GM12874 (cell line): Measurements from ENCODE around the gene KLHL30.

Experiments used
- CTCF ChIP-seq: IDR thresholded peaks from 2 replicates; pipeline ENCODE4 v1.5.1; 2011; ENCODE audit warnings: low read depth, mild to moderate bottlenecking, control low read depth, low read length, moderate library complexity; ENCODE audit not compliant: insufficient read depth

KLHL30 gene

GRCh38 chr2:238145851-238146250 lies 7.4 kb downstream of the KLHL30 start:
- no peak for TF ChIP-seq CTCF

- TF ChIP-seq CTCF: no peak
These were observed 8.5 kb downstream of the KLHL30 start for GRCh38 chr2:238146884-238147544.

DNA sequence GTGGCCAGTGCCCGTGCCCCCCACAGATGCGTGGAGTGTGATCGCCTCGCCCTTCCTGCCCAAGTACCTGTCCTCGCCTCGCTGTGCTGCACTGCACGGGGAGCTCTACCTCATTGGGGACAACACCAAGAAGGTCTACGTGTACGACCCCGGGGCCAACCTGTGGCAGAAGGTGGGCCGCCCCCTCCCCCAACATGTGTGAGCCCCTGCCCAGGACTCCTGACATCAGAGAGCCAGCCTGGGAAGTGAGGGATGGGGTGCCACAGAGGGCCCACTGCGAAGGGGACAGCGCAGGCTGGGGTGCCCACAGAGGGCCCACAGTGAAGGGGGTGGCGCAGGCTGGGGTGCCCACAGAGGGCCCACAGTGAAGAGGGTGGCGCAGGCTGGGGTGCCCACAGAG lies 10.5 kb downstream of the KLHL30 start:
- TF ChIP-seq CTCF: no peak

DNA sequence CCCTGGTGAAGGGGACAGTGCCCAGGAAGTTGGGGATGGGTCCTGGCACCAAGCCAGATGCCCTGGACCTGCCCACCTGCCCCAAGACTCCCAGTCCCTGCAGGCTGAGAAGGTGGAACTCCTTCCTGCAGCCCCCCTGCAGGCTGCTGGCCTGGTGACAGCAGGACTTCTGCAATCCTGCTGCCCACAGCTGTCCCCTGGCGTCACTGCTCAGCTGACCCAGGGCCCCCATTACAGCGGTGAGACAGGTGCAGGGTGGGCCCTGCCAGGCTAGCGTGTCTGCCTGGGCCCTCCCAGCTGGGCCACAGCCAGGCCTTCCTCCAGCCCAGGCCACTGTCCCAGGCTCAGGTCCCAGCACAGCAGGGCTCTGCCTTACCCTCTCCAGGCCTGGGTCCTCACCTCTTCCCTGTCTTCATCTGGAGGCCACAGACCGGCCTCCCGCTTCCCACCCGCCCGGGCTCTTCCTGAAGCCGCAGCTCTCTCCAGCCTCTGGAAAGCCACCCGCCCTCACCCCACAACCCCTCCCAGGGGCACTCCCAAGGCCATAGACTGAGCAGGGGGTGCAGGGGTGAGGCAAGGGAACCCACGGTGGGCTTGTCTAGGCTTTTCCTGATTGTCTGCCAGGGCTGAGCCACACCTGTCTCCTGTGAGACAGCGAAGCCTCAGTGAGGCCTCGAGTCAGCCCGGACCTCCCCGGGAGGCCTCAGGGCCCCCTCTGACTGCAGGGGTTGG lies 11.5 kb downstream of the KLHL30 start:
- no peak for TF ChIP-seq CTCF

DNA sequence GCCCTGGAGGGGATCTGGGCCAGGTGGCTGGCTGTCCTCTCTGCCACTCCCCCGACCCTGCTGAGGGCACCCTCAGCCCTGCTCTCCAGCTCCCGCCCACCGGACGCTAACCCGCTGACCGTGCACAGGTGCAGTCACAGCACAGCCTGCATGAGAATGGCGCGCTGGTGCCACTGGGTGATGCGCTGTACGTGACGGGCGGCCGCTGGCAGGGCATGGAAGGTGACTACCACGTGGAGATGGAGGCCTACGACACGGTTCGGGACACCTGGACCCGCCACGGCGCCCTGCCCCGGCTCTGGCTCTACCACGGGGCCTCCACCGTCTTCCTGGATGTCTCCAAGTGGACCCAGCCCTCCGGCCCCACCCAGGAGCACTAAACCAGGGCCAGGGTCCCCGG lies 12.2 kb downstream of the KLHL30 start:
- TF ChIP-seq CTCF: no peak

- no peak for TF ChIP-seq CTCF
These were observed 12.7 kb downstream of the KLHL30 start for GRCh38 chr2:238151205-238151604.

DNA sequence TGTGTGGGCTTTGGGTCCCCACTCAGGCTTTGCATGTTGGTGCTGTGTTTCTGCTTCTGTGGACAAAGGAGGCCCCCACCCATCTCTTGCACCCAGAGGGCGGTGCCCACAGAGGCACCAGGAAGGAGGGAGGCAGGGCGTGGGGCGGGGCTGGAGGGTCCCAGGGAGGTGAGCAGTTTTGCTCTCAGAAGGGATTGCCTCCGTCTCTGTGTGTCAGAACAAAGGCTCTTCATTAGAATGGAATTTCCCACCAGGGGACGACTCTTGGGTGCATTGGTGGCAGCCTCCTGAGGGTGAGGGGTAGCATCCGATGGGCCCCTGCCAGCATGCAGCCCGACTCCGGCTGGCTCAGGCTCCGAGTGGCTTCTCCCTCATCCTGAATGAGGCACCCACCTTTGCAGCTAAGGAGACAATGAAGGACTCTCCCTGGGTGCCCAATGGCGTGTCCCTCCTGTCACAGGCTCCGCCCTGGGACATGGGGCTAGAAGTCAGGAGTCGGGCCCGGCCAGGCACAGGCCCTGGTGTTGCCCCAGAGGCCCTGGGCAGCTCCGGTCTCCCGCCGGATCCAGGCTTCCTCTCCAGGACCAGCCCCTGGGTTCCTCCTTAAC lies 13.3 kb downstream of the KLHL30 start:
- TF ChIP-seq CTCF: no peak
